ENCODE data around the gene KIF11.

The KIF11 gene

DNA sequence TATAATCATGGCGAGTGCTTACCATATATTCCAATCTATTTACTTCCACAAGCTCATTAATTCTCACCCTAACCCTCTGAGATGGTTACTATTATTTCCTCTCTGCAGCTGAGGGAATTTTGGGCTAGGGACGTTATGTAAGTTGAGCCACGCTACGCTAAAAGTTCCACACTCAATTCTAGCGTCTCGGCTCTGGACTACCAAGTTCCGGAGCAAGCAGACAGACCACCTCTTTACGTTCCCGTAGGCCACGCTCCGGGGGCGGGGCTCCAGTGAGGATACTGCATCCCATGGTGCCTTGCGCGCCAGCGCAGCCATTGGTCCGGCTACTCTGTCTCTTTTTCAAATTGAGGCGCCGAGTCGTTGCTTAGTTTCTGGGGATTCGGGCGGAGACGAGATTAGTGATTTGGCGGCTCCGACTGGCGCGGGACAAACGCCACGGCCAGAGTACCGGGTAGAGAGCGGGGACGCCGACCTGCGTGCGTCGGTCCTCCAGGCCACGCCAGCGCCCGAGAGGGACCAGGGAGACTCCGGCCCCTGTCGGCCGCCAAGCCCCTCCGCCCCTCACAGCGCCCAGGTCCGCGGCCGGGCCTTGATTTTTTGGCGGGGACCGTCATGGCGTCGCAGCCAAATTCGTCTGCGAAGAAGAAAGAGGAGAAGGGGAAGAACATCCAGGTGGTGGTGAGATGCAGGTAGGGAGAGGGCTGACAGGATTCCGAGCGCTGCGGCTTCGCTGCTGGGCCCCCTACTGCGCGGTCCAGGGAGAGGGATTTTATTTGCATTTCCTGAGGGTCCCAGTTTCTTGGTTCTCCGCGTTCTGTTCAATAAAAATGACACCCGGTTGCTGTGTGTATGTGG, at the start of gene KIF11:
TSS of gene KIF11 (plus strand) at position 370 of the 858 bp plus-strand sequence. CDS start at position 616, 246 bp downstream.
- peak within 1 kb of the TSS; percentile 90 for H3K27ac ChIP-seq (ENCODE audit: low read depth, low read length)
- no peaks in the 10 kb centered on the region for H3K36me3 ChIP-seq (ENCODE audit: control insufficient read depth in 1 of 2, insufficient read depth in 2 of 2, low read length in 2 of 2)
- H3K27me3 ChIP-seq (ENCODE audit: control insufficient read depth in 1 of 2, insufficient read depth in 2 of 2, low read length in 2 of 2) = no peaks in the 10 kb centered on the region
- H3K4me3 ChIP-seq (ENCODE audit: low read depth in 1 of 2, low read length in 2 of 2) = peak within 1 kb of the TSS; percentile 82 to 90
- peaks cover 10 to 17% of the 10 kb centered on the region in 2 donors for H3K4me1 ChIP-seq (ENCODE audit: control insufficient read depth in 1 of 2, insufficient read depth in 2 of 2, low read length in 2 of 2)
- H3K9me3 ChIP-seq (ENCODE audit: control insufficient read depth in 1 of 2, low read length in 2 of 2) = no peaks in the 10 kb centered on the region
- H3K9ac ChIP-seq (ENCODE audit: low read depth in 1 of 2, low read length in 2 of 2) = peak within 1 kb of the TSS; percentile 69 to 77

- Histone ChIP-seq H3K27ac (ENCODE audit: low read depth, low read length) (no peak overlapping the region), H3K9ac (ENCODE audit: low read depth in 1 of 2, low read length in 2 of 2) (no peak overlapping the region), H3K4me1 (ENCODE audit: control insufficient read depth in 1 of 2, insufficient read depth in 2 of 2, low read length in 2 of 2) (peaks cover 0 to 9% of the 10 kb centered on the region in 2 donors), H3K4me3 (ENCODE audit: low read depth in 1 of 2, low read length in 2 of 2) (no peak overlapping the region), H3K36me3 (ENCODE audit: control insufficient read depth in 1 of 2, insufficient read depth in 2 of 2, low read length in 2 of 2) (peaks cover 0 to 3% of the 10 kb centered on the region in 2 donors), H3K27me3 (ENCODE audit: control insufficient read depth in 1 of 2, insufficient read depth in 2 of 2, low read length in 2 of 2) (no peaks in the 10 kb centered on the region), H3K9me3 (ENCODE audit: control insufficient read depth in 1 of 2, low read length in 2 of 2) (no peaks in the 10 kb centered on the region)
Observed at GRCh38 chr10:92544296-92544695, 48.6 kb upstream of the KIF11 start.

DNA sequence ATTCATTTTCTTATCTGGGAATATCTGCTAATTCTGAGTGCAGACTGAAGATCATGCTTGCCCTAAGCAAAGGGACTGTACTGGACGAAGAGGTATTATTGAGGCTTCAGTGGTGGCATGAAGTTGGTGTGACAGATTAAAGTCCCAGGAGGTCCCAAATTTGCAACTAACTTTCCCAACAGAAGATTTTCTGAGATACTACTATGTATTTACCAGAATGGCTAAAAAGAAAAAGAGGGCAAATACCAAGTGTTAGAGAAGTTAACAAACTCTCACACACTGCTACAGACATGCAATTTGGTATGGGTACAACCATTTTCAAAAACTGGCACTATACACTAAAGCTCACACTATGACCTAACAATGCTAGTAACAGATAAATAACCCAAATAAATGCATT, 47.4 kb upstream of the KIF11 start:
- Histone ChIP-seq H3K9me3 (ENCODE audit: control insufficient read depth in 1 of 2, low read length in 2 of 2) (no peaks in the 10 kb centered on the region), H3K4me3 (ENCODE audit: low read depth in 1 of 2, low read length in 2 of 2) (no peak overlapping the region), H3K27ac (ENCODE audit: low read depth, low read length) (no peak overlapping the region), H3K36me3 (ENCODE audit: control insufficient read depth in 1 of 2, insufficient read depth in 2 of 2, low read length in 2 of 2) (peaks cover 0 to 3% of the 10 kb centered on the region in 2 donors), H3K4me1 (ENCODE audit: control insufficient read depth in 1 of 2, insufficient read depth in 2 of 2, low read length in 2 of 2) (peaks cover 0 to 9% of the 10 kb centered on the region in 2 donors), H3K27me3 (ENCODE audit: control insufficient read depth in 1 of 2, insufficient read depth in 2 of 2, low read length in 2 of 2) (no peaks in the 10 kb centered on the region), H3K9ac (ENCODE audit: low read depth in 1 of 2, low read length in 2 of 2) (no peak overlapping the region)

DNA sequence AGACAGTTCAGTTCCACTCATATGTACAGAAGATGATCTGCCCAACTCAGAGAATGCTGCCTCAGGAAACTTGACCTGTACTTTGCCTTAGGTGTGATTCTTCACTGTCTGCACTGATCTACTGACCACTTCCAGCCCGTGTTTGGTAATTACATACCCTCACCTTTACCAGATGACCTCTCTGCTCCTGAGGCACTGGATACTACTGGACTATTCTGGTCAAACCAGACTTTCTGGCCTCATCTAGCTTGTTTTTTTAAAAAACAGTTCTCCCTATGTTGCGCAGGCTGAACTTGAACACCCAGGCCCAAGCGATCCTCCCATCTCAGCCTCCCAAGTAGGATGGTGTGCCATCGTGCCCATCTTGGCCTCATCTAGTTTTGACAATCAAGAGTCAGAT, 45.3 kb upstream of the KIF11 start:
- no peak overlapping the region for H3K27ac ChIP-seq (ENCODE audit: low read depth, low read length)
- H3K9me3 ChIP-seq (ENCODE audit: control insufficient read depth in 1 of 2, low read length in 2 of 2) = no peaks in the 10 kb centered on the region
- no peak overlapping the region for H3K9ac ChIP-seq (ENCODE audit: low read depth in 1 of 2, low read length in 2 of 2)
- H3K27me3 ChIP-seq (ENCODE audit: control insufficient read depth in 1 of 2, insufficient read depth in 2 of 2, low read length in 2 of 2) = no peaks in the 10 kb centered on the region
- peaks cover 0 to 9% of the 10 kb centered on the region in 2 donors for H3K4me1 ChIP-seq (ENCODE audit: control insufficient read depth in 1 of 2, insufficient read depth in 2 of 2, low read length in 2 of 2)
- peaks cover 0 to 3% of the 10 kb centered on the region in 2 donors for H3K36me3 ChIP-seq (ENCODE audit: control insufficient read depth in 1 of 2, insufficient read depth in 2 of 2, low read length in 2 of 2)
- no peak overlapping the region for H3K4me3 ChIP-seq (ENCODE audit: low read depth in 1 of 2, low read length in 2 of 2)

- Histone ChIP-seq H3K4me1 (ENCODE audit: control insufficient read depth in 1 of 2, insufficient read depth in 2 of 2, low read length in 2 of 2) (no peaks in the 10 kb centered on the region), H3K27me3 (ENCODE audit: control insufficient read depth in 1 of 2, insufficient read depth in 2 of 2, low read length in 2 of 2) (no peaks in the 10 kb centered on the region), H3K9ac (ENCODE audit: low read depth in 1 of 2, low read length in 2 of 2) (no peak overlapping the region), H3K36me3 (ENCODE audit: control insufficient read depth in 1 of 2, insufficient read depth in 2 of 2, low read length in 2 of 2) (peaks cover 3 to 16% of the 10 kb centered on the region in 2 donors), H3K9me3 (ENCODE audit: control insufficient read depth in 1 of 2, low read length in 2 of 2) (peaks cover 9 to 10% of the 10 kb centered on the region in 2 donors), H3K27ac (ENCODE audit: low read depth, low read length) (no peak overlapping the region), H3K4me3 (ENCODE audit: low read depth in 1 of 2, low read length in 2 of 2) (no peak overlapping the region)
Observed at GRCh38 chr10:92550924-92551323, 42.0 kb upstream of the KIF11 start.

DNA sequence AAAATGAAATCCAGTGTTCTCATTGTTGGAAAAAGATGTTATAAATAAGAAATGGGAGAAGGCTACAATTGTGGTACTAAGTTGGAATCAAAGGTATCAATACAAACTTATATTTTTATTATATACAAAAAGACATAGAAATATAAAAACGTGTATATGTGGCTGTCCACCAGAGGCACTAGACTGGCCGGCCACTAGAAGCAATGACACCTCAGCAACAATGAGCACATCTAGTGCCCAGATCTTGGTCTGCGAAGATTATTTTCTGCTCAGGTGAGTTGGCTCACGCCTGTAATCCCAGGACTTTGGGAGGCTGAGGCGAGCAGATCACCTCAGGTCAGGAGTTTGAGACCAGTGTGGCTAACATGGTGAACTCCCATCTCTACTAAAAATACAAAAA, 40.6 kb upstream of the KIF11 start:
- Histone ChIP-seq H3K27me3 (ENCODE audit: control insufficient read depth in 1 of 2, insufficient read depth in 2 of 2, low read length in 2 of 2) (no peaks in the 10 kb centered on the region), H3K36me3 (ENCODE audit: control insufficient read depth in 1 of 2, insufficient read depth in 2 of 2, low read length in 2 of 2) (peaks cover 3 to 16% of the 10 kb centered on the region in 2 donors), H3K4me1 (ENCODE audit: control insufficient read depth in 1 of 2, insufficient read depth in 2 of 2, low read length in 2 of 2) (no peaks in the 10 kb centered on the region), H3K9ac (ENCODE audit: low read depth in 1 of 2, low read length in 2 of 2) (no peak overlapping the region), H3K27ac (ENCODE audit: low read depth, low read length) (no peak overlapping the region), H3K9me3 (ENCODE audit: control insufficient read depth in 1 of 2, low read length in 2 of 2) (peaks cover 9 to 10% of the 10 kb centered on the region in 2 donors), H3K4me3 (ENCODE audit: low read depth in 1 of 2, low read length in 2 of 2) (no peak overlapping the region)

DNA sequence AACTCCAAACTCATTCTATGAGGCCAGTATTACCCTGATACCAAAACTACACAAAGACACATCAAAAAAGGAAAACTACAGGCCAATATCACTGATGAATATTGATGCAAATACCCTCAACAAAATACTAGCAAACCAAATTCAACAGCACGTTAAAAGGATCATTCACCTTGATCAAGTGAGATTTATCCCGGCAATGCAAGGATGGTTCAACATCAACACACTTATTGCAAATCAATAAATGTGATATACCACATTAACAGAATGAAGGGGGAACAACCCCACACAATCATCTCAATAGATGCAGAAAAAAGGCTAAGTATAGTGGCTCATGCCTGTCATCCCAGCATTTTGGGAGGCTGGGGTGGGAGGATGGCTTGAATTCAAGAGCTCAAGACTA, 39.0 kb upstream of the KIF11 start:
- Histone ChIP-seq H3K9me3 (ENCODE audit: control insufficient read depth in 1 of 2, low read length in 2 of 2) (peaks cover 9 to 12% of the 10 kb centered on the region in 2 donors), H3K4me3 (ENCODE audit: low read depth in 1 of 2, low read length in 2 of 2) (no peak overlapping the region), H3K27ac (ENCODE audit: low read depth, low read length) (no peak overlapping the region), H3K9ac (ENCODE audit: low read depth in 1 of 2, low read length in 2 of 2) (no peak overlapping the region), H3K27me3 (ENCODE audit: control insufficient read depth in 1 of 2, insufficient read depth in 2 of 2, low read length in 2 of 2) (no peaks in the 10 kb centered on the region), H3K4me1 (ENCODE audit: control insufficient read depth in 1 of 2, insufficient read depth in 2 of 2, low read length in 2 of 2) (no peaks in the 10 kb centered on the region), H3K36me3 (ENCODE audit: control insufficient read depth in 1 of 2, insufficient read depth in 2 of 2, low read length in 2 of 2) (peaks cover 0 to 27% of the 10 kb centered on the region in 2 donors)

DNA sequence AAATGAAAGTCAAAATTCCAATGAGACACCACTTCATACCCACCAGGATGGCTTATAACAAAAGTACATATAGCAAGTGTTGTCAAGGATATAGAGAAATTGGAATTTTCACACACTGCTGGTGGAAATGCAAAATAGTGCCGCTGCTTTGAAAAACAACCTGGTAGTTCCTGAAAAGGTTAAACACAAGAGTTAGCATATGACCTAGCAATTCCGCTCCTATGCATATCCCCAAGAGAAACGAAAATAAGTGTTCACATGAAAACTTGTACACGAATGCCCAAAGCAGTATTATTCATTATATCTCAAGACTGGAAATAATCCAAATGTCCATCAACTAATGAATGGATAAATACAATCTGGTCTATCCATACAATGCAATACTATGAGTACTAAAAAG, 33.9 kb upstream of the KIF11 start:
- Histone ChIP-seq H3K27ac (ENCODE audit: low read depth, low read length) (no peak overlapping the region), H3K4me1 (ENCODE audit: control insufficient read depth in 1 of 2, insufficient read depth in 2 of 2, low read length in 2 of 2) (no peaks in the 10 kb centered on the region), H3K9ac (ENCODE audit: low read depth in 1 of 2, low read length in 2 of 2) (no peak overlapping the region), H3K27me3 (ENCODE audit: control insufficient read depth in 1 of 2, insufficient read depth in 2 of 2, low read length in 2 of 2) (no peaks in the 10 kb centered on the region), H3K9me3 (ENCODE audit: control insufficient read depth in 1 of 2, low read length in 2 of 2) (peaks cover 4 to 9% of the 10 kb centered on the region in 2 donors), H3K36me3 (ENCODE audit: control insufficient read depth in 1 of 2, insufficient read depth in 2 of 2, low read length in 2 of 2) (peaks cover 9 to 40% of the 10 kb centered on the region in 2 donors), H3K4me3 (ENCODE audit: low read depth in 1 of 2, low read length in 2 of 2) (no peak overlapping the region)

DNA sequence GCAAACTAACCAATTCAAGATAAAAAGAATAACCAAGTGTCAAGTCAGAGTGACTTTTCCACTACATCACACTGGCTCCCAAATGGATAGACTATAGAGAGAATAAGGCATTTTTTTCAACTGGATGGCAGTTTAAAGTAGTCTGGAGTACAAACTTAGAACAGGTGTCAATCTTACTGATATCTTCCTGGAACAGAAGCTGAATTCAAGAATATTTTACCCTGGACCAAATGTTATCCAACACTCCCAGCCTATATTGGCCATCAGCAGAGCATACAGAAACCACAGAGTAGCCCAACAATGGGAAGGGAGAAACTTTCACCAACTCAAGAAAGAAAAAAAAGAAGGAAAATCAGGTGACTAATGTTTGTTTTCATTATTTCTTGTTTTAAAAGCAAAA, 30.5 kb upstream of the KIF11 start:
- H3K4me3 ChIP-seq (ENCODE audit: low read depth in 1 of 2, low read length in 2 of 2) = no peak overlapping the region
- H3K9ac ChIP-seq (ENCODE audit: low read depth in 1 of 2, low read length in 2 of 2) = no peak overlapping the region
- no peaks in the 10 kb centered on the region for H3K4me1 ChIP-seq (ENCODE audit: control insufficient read depth in 1 of 2, insufficient read depth in 2 of 2, low read length in 2 of 2)
- no peak overlapping the region for H3K27ac ChIP-seq (ENCODE audit: low read depth, low read length)
- peaks cover 9 to 34% of the 10 kb centered on the region in 2 donors for H3K36me3 ChIP-seq (ENCODE audit: control insufficient read depth in 1 of 2, insufficient read depth in 2 of 2, low read length in 2 of 2)
- H3K9me3 ChIP-seq (ENCODE audit: control insufficient read depth in 1 of 2, low read length in 2 of 2) = peaks cover 0 to 6% of the 10 kb centered on the region in 2 donors
- no peaks in the 10 kb centered on the region for H3K27me3 ChIP-seq (ENCODE audit: control insufficient read depth in 1 of 2, insufficient read depth in 2 of 2, low read length in 2 of 2)

DNA sequence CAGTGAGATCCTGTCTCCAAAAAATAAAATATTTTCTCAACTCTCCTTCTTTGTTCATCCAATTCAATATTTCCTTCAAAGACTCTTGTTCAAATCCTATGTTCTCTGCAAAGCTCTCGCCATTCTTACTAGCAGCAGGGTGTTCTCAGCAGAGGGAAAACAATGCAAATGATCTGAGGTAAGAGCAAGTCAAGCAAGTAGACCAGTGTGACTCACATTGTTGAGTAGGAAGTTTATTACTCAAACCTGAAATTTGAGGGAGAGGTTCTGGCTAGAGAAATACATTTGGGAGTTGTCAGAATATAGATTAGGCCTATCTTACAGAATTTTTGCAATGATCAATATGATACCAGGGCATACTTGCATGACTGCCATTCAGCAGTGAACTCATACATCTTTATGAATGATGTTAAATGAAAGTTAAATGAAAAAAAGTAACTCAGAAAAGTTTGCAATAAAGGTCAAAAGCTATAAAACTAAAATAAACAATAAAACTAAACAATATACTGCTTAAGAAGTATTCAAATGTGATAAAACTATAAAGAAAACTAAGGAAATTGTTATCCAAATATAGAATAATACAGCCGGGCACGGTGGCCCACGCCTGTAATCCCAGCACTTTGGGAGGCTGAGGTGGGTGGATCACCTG, 24.9 kb upstream of the KIF11 start:
- H3K9me3 ChIP-seq (ENCODE audit: control insufficient read depth in 1 of 2, low read length in 2 of 2) = no peaks in the 10 kb centered on the region
- H3K36me3 ChIP-seq (ENCODE audit: control insufficient read depth in 1 of 2, insufficient read depth in 2 of 2, low read length in 2 of 2) = peaks cover 3 to 12% of the 10 kb centered on the region in 2 donors
- no peak overlapping the region for H3K4me3 ChIP-seq (ENCODE audit: low read depth in 1 of 2, low read length in 2 of 2)
- H3K27ac ChIP-seq (ENCODE audit: low read depth, low read length) = no peak overlapping the region
- H3K4me1 ChIP-seq (ENCODE audit: control insufficient read depth in 1 of 2, insufficient read depth in 2 of 2, low read length in 2 of 2) = peaks cover 15 to 16% of the 10 kb centered on the region in 2 donors
- H3K27me3 ChIP-seq (ENCODE audit: control insufficient read depth in 1 of 2, insufficient read depth in 2 of 2, low read length in 2 of 2) = no peaks in the 10 kb centered on the region
- no peak overlapping the region for H3K9ac ChIP-seq (ENCODE audit: low read depth in 1 of 2, low read length in 2 of 2)

All from duodenal mucosa (tissue), 2 donors.